Fibroblast of pulmonary artery (primary cell): ENCODE data around the gene RTN4RL2.

Experiments
- DNase-seq: peaks from one replicate; pipeline ENCODE4 v3.0.0-alpha.2; 2010; ENCODE audit warnings: low read depth
- H3K4me3 ChIP-seq: replicated peaks from 2 replicates; pipeline ENCODE4 v1.5.1; 2011; ENCODE audit warnings: low read depth, mild to moderate bottlenecking, control low read depth, low read length, moderate library complexity
- TF ChIP-seq, protein P1 (sequence below): IDR thresholded peaks from 2 replicates; pipeline ENCODE4 v1.5.1; 2011; ENCODE audit warnings: mild to moderate bottlenecking, control low read depth, low read length, inconsistent platforms; ENCODE audit errors: missing control alignments

RTN4RL2 gene

DNA sequence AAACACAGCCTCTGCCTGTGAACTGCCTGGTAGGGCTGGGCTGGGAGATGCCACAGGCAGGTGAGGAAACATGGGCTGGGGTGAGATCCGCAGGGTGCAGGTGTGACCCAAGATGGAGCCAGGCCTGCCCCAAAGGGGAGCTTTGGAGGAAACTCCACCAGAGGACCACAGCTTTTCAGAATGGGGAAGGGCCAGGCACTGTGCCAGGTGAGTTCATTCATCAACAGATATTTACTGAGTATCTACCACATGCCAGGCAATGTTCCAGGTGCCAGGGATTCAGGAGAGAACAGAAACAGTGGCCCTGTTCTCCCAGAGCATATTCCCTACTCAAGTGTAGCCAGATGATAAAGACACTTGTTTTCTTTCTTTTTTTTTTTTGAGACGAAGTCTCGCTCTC is 11.2 kb downstream of the RTN4RL2 start:
- no peak for DNase-seq
- TF ChIP-seq, protein P1, sequence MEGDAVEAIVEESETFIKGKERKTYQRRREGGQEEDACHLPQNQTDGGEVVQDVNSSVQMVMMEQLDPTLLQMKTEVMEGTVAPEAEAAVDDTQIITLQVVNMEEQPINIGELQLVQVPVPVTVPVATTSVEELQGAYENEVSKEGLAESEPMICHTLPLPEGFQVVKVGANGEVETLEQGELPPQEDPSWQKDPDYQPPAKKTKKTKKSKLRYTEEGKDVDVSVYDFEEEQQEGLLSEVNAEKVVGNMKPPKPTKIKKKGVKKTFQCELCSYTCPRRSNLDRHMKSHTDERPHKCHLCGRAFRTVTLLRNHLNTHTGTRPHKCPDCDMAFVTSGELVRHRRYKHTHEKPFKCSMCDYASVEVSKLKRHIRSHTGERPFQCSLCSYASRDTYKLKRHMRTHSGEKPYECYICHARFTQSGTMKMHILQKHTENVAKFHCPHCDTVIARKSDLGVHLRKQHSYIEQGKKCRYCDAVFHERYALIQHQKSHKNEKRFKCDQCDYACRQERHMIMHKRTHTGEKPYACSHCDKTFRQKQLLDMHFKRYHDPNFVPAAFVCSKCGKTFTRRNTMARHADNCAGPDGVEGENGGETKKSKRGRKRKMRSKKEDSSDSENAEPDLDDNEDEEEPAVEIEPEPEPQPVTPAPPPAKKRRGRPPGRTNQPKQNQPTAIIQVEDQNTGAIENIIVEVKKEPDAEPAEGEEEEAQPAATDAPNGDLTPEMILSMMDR: no peak
- H3K4me3 ChIP-seq: no peak overlapping the region

DNA sequence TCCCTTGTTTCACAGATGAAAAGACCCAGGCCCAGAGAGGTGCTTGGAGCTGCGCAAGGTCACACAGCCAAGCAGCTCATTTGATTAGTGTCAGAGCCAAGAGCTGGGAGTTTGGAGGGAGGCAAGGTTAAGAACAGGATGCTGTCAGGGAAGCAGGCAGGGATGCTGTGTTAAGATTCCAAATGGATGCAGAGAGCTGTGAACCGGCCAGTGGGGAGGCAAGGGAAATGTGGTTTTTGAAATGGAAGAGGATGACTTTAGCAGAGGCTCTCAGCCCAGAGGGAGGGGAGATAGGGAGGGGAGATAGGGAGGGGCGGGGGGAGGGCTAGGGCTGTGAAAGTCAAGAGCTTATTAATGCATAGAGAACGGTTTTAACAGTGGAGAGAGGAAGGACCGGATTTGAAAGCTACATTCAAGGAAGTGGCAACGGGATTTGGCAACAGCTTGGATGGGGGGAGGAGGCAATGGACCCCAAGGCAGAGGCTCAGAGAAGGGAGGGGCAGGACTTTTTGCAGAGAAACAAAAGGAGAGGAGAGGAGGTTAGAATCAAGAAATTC is 13.0 kb downstream of the RTN4RL2 start:
- H3K4me3 ChIP-seq: no peak overlapping the region
- TF ChIP-seq, protein P1: no peak
- DNase-seq: no peak

DNA sequence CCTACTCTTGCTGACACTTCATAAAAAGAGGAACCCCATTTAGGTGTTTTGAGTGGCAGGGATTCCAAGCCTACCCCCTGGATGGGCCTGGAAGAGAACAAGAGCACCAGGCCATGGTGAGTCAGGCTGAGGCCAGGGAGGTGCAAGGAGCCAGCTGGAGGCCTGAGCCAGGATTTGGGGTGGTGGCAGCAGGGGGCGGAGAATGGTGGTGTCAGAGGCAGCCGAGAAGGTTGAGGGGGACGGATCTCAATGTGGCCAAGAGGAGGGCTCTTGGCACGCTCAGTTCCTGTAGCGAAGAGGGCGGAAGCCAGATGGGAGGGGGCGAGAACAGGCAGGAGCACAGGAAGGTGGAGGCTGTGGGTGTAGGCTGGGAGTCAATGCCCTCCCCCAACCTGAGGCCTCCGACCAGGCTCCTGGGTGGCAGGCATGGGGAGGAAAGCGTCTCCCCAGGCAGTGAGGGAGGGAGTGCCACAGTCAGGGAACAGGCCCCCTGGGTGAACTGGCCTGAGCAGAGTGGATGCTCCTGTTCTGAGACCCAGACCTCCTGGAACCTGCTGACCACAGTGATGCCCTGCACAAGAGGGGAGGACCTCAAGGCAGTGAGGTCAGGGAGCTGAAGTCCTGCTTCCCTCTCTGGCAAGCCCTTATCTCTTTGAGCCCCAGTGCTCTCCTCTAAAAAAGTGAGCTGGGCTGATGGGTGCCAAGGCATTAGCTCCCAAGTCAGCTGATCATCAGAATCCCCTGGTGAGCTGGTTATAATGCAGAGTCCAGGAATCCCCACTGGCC is 13.9 kb downstream of the RTN4RL2 start:
- TF ChIP-seq, protein P1: no peak
- no peak overlapping the region for H3K4me3 ChIP-seq
- no peak for DNase-seq

DNA sequence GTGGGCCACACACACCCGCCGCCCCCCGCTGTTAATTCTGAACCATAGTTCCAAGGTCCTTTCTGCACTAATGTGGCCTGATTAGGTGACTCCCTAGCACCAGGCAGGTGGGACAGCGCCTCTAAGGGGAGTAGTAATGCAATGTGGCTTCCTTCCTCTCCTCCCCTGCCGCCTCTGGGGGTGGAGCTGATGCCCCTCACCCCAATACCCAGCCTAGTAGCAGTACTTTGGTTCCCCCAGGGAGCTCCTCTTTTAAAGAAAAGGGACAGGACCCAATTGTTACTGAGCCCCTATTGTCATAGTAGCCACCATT is 14.4 kb downstream of the RTN4RL2 start:
- TF ChIP-seq, protein P1: no peak
- H3K4me3 ChIP-seq: no peak overlapping the region
- no peak for DNase-seq

DNA sequence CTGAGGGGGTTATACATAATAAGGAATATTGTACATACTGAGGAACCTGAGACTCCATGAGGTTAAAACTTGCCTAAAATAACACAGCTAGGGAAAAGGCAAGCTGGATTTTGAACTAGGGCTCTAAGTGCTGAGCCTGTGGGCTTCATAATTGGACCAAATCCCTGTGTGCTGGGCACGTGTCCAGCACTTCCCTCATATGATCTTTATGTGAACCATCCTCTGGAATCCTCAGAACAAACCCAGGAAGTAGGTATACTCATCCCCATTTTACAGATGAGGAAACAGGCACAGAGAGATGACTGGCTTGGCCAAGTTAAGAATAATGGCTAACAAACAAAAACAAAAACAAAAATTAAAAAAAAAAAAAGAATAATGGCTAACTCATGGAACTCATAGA is 14.9 kb downstream of the RTN4RL2 start:
- no peak overlapping the region for H3K4me3 ChIP-seq
- peak; percentile 38 for DNase-seq
- TF ChIP-seq, protein P1: no peak

DNA sequence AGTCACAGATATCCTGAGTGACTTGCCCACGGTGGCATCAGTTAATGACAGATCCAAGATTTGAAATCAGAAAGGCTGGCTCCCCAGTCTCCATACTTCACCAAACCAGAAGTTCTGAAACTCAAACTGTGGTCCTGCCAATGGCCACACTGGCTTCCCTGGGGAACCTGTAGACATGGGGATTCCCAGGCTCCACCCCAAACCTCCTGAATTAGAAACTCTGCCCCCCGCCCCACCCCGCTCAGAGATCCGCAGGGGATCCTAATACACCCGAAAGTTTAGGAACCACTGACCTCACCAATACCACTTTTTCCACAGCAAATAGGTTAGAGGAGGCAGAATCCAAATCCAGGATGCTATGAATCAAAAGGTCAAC is 15.3 kb downstream of the RTN4RL2 start:
- no peak for DNase-seq
- H3K4me3 ChIP-seq: no peak overlapping the region
- TF ChIP-seq, protein P1: no peak
